HG02870 (cell line): ENCODE results near the gene BNC2.

ENCODE experiments used
- ATAC-seq: cut with Tn5 transposase; IDR thresholded peaks from one replicate; pipeline ENCODE4 v1.9.1; 2021; ENCODE audit warnings: mild to moderate bottlenecking, moderate library complexity; ENCODE audit not compliant: unreplicated experiment

The BNC2 gene

GRCh38 chr9:16824545-16825330, 45.7 kb downstream of the BNC2 start:
- ATAC-seq, result no peak

DNA sequence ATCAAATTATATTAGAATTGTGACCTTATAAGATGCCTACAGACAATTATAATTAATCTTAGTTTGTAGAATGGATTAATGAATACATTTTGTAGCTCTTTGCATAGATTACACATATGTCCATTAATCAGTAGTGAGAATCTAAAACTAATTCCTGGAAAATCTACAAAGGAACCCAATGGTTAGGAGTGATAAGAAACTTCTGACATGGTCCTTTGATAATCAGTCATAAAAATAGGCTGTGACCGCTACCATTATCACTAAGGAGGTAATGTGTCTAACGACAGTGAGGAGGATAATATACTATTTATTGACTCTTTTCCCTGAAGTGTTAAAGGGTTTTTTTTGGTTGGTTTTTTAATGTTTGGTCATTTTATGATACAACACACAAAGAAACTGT, 46.6 kb downstream of the BNC2 start:
- no peak for ATAC-seq

GRCh38 chr9:16821344-16821743, 49.1 kb downstream of the BNC2 start:
- ATAC-seq, result no peak

DNA sequence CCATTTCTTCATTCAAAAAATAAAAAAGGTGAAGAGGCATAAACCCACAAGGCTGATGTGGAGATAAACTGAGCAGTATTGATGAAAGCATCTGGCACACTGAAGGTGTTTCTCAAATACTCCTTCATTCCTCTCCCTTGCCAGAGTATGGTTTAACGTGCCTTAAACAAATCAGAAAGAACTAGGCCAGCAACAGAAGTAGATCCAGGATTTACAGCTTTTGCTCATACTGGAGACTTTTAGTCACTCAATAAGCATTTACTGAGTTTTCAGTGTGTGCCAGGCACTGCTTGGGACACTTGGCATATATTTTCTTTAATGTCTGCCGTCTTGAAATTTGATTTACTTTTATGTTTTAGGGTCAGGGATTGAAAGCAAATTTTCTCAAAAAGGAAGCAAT, 53.0 kb downstream of the BNC2 start:
- ATAC-seq, result no peak

- no peak for ATAC-seq
Observed at GRCh38 chr9:16817002-16817401, 53.5 kb downstream of the BNC2 start.

DNA sequence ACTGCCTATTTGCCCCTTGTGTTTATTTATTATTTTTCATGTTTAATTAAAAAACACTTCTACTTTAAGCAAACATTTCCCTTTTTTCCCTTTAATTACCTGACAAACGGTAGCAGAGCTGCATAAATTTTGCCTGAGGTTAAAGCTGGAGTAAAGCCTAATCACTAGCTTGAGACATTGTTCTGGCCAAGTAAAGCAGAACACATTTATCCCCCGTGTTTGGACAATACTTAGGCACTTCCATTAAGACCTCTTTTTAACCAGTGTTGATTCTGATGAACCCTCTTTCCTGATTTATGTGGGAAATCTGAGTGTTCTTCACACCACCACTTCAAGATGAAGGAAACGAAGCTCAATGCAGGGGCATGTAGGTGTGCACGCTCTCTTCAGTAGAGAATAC, 54.5 kb downstream of the BNC2 start:
- no peak for ATAC-seq

GRCh38 chr9:16815079-16815478, 55.4 kb downstream of the BNC2 start:
- ATAC-seq, result no peak

DNA sequence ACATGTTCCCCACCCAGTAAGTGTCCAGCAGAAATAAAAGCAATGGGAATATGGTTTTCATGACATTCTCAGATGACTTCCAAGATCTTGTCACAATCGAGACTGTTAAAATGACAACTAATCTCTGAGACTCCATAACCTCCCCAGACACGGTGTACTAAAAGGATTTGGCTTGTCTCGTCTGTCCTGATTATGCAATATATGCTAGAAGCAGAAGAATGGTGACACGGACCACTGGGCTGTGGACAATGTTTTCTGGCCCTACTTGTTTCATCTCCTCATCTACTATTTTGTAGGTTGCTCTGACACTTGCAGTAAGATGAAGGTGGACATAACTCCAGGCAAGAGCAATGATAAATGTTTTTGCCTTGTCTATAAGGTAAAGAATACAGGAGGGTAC, 56.6 kb downstream of the BNC2 start:
- ATAC-seq, result no peak

DNA sequence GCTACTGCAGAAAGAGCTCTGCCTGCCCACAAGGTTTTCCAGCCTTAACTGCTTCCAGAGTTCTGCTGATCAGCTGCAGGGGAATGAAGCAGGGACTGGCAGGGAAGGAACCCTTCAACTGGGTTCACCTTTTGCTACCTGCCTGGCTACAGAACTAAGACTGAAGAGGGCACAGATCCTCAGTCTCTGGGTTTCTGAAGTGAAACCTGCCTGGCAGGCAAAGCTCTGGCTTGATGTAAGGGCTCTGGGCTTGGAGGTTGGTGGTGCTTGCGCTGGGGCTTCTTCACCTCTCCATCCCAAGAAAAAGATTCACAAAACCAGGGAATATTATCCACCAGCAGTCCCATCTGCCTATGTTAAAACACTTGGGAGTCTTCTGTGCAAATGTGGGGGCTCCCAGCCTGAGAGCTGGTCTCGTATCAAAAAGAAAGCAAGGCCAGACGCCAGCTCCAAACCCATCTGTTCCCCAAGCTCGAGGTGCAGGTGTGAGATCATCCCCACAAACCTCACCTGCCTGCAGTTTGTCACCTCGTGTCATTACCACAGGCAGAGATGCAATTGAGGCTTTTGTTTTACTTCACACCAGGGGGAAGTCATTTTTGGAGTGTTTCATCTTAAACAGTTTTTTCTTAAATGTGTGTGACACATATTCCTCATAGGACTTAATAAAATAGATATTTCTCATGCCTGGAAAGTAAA, 58.3 kb downstream of the BNC2 start:
- ATAC-seq, result no peak

DNA sequence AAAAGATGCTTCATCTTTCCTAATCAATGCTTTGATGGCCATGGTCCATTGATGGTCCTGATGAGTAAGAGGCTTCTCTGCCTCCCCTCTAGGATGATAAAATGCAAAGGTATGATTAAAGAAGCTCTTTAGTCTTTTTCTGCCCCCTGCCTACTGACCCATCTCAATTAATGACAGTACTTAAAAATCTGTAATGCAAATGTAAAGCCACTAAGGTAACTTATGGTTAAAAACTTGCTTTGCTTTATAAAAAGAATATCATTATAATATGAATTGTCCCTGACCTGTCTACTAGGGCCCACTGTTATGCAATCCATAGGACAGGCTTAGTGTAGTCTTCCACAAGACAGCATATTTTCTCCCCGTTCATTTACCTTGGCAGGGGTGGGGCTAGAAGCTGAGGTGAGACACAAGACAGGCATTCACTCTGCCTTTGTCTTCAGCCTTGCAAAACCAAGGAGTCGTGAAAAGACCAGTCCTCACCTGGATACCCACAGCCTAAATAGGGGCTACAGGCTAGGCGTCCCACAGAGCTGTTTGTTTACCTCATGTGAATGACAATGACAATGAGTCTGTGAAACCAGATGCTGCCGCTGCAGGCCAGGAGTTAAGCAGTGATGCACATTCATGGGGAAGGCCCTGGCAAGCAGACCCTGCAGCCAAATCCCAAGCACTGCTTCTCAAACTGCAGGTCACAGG, 60.4 kb downstream of the BNC2 start:
- ATAC-seq, result no peak

DNA sequence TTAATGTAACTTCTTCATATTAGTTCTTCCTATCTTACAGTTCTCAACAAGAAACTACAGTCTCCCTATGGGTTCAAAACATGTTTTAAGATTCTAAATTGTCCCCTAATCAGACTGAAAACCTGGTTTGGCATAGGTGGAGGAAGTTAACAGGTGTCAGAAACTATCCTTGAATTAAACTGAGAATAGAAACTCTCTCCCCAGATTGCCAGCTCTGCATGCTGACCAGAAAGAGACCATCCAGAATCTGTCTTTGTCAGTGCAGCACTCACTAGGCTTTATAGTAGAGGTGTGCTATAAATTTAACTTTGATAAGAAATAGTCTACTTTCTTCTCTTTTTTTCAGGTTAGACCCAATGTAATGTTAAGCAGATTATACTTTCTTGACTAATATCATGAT, 63.8 kb downstream of the BNC2 start:
- ATAC-seq, result no peak

DNA sequence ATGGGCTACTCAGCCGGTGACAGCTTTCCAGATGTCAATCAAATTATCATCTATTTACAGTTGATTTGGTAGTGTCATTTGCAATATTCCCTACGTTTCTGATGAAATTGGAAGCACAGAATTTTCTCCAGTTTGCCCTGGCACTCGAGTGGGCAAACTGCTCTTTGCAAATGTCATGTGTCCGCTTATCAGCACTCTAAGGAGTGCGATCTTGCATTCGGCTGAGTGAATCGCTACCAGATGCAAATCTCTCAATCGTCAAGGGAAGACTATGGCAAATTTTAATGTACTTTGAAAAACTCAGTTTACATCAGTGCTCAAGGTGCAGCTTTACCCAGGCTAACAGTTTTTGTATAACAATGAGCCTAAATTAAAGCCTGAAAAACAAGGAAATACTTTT, 66.8 kb downstream of the BNC2 start:
- no peak for ATAC-seq

DNA sequence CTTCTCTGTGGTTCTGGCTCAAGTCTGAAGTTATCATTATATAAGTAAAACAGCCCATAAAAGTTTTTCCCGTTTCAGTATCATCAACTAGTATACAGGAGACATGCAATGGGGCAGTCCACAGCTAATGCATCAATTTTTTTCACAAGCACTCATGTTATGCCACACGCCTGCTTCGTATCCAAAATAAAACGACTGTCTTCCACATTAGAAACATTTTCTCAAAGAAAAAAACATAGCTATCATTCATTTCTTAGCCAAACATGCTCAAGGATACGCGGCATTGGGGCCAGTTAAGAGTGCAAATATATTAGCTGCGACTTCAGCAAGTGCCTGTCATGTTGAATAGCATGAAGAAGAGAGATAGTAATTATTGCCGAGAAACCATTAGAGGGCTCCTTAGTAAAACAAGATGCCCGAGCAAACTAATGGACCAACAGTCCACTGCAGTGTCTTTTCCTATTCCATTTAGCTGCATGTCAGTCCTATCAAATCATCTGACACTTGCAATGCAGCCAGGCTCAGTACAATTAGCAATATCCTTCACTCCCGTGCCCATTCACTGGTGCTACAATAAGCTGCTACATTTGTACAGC, 68.5 kb downstream of the BNC2 start:
- ATAC-seq, result no peak

- no peak for ATAC-seq
Observed at GRCh38 chr9:16796304-16796825, 74.1 kb downstream of the BNC2 start.

DNA sequence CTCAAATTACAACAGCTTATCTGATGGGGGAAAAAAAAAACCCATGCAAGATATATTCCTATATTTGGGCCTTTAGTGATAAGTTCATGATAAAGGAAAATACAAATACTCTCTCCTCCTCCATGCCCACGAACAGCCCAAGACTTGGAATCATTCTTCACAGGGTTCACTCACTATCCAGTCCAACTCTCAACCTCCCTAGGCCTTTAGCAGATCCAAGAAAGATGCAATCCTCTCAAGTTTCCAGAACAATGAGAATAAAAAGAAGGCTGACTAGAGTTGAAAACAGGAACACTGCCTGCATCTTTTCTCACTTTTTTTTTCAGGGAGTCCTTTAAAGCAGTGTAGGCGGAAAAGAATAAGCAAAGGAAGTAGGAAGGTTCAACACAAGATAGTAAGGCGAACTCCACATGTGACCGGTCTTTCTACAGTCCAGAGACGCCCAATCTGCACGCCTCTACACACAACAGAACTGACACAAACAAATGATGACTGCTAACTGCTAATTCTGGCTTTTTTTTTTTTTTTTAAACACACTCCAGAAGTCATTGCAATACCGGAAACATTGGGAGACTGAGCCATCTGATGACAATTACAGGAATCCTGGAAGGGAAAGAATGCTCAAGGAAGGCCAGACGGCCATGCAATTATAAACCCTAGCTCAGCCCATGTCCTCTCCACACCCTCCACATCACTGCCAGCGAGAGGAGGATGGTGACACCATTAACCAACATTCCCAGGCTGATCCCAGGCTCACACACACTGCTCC, 75.4 kb downstream of the BNC2 start:
- no peak for ATAC-seq

- ATAC-seq, result no peak
Observed at GRCh38 chr9:16794103-16794502, 76.4 kb downstream of the BNC2 start.

DNA sequence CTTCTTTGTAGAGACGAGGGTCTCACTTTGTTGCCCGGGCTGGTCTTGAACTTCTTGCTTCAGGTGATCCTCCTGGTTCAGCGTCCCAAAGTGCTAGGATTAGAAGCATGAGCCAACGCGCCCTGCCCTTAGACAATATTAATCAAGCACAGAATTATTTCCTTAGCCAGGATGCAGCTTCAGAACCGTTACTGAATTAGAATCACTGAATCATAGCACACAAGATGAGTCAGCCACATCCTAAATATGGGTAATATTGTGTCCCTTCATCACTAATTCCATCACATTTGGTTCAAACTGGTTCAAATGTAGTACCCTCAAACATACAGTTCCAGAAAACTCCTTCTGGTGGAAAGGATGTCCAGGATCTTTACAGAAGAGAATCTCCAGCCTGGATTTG, 82.7 kb downstream of the BNC2 start:
- no peak for ATAC-seq

GRCh38 chr9:16784002-16784401, 86.5 kb downstream of the BNC2 start:
- no peak for ATAC-seq

- ATAC-seq, result no peak
Observed at GRCh38 chr9:16782490-16782889, 88.0 kb downstream of the BNC2 start.

- no peak for ATAC-seq
Observed at GRCh38 chr9:16775330-16775729, 95.1 kb downstream of the BNC2 start.

- ATAC-seq, result no peak
Observed at GRCh38 chr9:16773617-16774016, 96.9 kb downstream of the BNC2 start.
